ENCODE measurements around the gene CADM1.

CADM1 gene

DNA sequence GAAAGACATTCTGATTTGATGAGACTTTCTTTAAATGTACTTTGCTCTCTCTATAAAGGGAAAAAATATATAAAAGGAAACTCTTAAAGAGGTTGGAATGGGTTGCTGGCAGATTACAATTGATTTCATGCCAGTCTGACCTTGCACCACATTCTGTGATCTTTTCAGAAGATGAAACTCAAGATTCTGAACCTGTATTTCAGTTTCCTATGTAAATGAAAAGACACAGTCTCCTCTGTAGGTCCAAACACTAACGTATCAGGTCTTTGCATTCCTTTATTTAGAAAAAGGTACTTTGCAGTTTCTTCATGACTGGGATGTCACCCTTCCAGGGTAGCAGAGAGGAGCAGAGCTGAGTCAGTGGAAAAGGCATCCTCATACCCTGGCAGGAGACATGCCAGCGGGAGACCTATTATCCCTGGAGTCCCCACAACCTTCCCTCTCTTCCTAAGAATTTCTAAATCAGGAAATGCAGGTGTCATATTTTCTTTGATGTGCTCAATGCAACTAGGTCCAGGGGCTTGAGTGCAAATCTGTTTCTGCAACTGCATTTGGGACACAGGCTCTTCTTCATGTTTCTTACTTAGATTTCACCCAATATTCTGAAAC lies 282.6 kb downstream of the CADM1 start:
- in situ Hi-C loops (cut with MboI; ENCODE audit: low sequenced_read_pairs): no loop called here

DNA sequence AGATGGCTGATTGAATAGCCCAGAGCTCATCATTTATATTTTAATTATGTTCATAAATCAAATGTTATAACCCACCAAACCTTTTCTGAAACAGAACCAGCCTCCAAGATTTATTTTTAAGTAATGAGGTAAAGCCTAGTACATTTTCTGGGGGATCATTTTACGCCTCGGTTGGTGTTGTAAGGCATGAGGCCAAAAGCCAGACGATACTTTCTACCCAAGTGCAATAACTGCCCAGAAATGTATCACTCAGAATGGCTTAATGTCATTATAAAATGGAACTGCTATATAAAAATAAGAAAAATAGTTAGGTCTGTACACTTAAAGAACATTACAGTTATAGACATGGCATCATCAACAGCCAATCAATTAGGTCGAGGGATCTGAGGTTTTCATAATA lies 283.3 kb downstream of the CADM1 start:
- in situ Hi-C loops (cut with MboI; ENCODE audit: low sequenced_read_pairs): no loop called here

DNA sequence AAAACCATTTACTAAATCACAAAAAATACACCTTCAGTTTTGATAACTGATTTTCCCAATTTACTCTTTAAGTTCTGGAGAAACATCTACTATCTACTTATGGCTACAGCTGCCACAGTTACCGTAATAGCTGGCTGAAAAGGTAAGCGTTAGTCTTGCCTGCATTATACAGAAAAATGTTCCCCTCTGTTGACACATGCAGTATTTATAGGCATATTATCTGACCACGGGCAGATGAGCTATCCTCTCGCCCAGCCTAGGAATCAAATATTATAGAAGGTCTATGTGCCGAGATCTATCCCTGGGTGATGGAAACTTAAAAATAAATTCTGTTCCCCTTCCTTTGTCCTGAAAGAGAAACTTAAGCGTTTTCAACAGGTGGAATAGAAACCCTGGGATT lies 283.8 kb downstream of the CADM1 start:
- in situ Hi-C loops (cut with MboI; ENCODE audit: low sequenced_read_pairs): no loop called here

DNA sequence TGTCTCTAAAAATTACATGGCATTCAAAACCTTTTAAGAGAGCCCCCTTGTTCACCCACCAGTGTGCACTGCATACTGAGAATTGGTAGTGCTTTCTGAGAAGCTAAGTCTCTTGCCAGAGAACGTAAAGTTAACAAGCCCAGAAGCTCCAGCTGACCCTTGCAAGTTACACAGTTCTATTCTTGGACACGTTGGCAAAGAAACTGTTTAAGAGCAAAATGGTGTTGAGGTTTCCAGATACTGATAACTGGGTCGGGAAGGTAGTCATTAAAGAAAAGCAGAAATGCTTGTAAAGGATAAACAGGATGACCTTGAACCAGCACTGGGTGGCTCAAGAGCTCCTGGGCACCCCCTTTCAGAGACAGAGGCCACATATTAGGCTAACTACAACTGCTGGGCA lies 284.8 kb downstream of the CADM1 start:
- in situ Hi-C loops (cut with MboI; ENCODE audit: low sequenced_read_pairs): no loop called here

DNA sequence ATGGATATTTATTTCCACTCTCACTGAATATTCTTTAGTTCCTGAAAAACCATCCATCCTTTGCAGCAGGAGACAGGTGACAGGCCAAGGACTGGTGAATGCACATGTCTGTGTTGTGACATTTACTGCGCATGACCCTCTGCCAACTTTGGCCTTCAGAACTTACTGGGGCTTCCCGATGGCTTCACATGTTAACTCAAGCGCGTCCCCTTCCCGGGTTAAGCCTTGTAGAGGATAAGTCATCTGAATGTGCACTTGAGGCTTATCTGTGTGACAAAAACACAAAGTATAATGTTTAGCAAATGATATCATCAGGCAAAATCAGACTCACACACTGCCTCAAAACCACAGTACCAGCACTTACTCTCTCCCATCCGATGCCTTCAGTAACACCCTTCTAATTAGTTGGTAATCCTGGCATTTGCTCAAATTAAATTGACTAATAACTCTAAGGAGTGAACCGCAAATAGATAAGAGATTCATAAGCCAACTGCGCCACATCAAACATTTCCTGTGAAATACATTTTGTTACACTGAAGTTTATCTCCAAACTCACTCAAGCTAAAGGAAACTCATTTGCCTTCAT lies 286.4 kb downstream of the CADM1 start:
- in situ Hi-C loops (cut with MboI; ENCODE audit: low sequenced_read_pairs): no loop called here

DNA sequence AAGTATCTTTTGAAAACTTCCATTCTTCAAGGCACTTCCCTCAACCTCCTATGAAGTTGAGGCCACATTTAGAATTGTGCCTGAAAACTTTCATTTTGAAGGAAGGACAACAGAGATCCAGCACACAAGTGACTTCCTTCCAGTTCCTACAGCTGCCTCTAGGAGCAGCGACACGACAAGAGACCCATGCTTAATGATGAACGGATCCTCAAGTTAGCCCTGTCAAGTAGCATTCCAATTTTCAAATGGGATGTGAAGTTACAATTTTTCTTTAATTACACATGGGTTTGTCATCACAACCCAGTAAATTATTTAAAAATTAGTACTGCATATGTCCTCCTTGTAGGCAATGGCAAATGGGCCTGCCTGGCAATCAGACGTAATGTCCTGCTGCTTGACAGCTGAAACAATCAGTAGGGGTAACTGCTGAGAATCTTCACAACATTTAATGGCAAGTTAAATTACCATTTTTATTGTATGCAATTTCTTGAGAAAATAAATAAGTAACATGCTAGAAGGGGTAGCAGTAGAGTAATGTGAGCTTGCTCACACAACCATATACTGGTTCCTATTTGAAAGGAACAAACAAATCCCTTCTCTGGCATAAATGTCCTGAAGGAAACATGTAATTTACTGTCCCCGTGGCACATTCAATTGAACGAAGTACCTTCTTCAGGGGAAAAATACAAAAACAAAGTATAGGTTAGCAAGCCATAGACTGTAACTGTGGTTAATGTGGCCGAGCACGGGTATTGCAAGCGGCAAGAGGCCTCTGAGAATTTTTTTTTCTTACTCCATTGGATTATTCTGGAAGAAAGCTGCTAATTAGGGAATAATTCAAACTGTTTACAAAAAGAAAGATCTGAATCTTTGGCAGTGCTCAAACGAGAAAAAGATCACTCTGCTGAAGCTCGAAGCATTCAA lies 288.3 kb downstream of the CADM1 start:
- in situ Hi-C loops (cut with MboI; ENCODE audit: low sequenced_read_pairs): no loop called here

DNA sequence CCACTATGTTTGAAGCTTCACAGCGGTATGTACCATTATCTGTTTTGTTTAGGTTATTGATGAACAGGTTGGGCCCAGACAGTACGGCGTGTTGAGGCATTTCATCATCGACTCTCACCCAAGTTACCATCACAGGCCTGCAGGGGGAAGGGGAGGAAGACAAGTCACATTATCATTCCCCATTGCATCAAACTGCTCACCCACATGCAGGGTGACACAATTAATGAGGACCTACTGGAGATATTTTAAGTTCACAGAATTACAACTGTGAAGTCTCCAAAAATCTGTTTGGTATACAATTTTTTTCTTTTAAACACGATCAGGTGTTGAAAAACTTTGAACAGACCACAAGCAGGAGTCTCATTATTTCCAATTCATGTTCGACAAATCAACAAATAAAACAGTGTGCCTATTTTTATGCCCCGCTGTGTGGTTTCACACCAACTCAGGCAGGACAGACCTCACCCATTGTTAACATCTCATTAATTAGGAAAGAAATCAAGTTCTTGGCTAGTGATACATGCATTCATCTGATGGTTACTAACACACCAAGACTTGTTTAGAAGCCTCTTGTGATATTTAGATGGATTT lies 289.5 kb downstream of the CADM1 start:
- in situ Hi-C loops (cut with MboI; ENCODE audit: low sequenced_read_pairs): no loop called here

DNA sequence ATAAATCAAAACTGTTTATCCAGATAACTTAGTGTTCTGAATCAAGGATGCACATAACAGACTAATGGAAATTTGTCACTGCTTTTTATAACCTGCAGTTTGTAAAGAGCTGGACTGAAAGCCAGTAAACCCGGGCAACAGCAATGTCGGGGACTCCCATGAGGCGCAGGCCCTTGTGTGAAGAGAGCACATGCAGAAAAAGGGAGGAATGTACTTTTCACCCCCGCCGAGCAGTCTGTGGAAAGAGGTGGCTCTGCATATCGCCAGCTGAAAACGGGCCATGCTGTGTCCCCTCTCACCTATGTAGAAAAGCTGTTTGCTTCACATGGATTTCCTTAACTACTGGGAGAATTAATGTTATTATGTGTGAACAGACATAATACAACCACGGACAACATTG lies 291.2 kb downstream of the CADM1 start:
- in situ Hi-C loops (cut with MboI; ENCODE audit: low sequenced_read_pairs): no loop called here

DNA sequence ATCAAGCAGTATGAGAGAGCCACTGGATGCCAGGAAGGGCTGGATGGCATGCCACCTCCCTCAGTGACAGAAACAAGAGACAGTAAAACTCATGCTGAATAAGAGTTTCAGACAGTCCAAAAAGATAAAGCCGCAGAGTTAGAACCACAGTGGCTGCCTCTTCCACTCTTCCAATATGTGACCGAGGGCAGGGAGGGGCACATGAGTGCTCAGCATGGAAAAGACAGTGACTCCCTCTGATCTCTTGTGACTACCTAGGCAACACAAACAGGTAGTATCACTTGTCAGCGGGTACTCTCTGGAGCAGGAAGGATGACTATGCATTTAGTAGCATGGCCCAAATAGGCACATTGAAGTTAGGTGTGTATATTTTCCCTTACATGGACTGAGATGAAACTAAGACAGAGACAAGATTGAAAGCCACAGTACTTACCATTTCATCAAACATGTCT lies 295.4 kb downstream of the CADM1 start:
- in situ Hi-C loops (cut with MboI; ENCODE audit: low sequenced_read_pairs): no loop called here

DNA sequence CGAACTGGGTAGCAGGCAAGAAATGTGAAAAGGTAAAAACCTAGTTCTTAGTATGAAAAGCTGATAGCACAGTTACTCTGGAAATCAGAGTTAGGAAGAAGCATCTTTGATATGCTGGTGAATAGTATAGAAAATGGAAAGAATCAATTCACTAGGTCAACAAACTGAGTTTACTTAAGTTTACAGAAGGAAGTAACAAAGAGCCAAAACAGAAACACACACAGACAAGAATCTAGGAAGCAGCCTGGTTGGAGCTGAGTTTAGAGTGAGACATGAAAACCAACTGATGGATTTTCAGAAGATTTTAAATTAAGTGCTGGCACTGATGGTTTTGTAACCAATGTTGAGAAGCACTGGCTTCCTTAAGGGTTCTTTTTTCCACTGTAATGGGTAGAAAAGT lies 296.3 kb downstream of the CADM1 start:
- in situ Hi-C loops (cut with MboI; ENCODE audit: low sequenced_read_pairs): no loop called here

DNA sequence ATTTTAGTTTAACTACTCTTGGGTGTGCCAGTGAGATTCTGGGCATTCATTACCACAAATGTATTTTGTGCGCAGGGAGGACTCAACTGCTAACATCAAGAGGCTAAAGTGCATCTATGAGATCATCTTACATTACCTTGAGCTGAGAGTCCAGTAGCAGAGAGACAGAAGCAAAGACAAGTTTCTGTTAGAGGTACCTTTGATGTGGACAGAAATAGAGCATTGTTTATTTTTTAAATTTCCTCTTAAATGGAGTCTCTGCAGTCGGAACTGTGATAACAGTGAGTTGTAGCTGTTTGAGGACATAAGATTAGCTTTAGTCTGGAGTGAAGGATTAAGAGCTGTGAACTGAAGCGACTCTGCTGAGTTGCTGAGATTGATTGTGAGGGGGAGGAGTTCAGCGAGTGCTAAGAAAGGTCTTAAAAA lies 297.0 kb downstream of the CADM1 start:
- in situ Hi-C loops (cut with MboI; ENCODE audit: low sequenced_read_pairs): no loop called here

DNA sequence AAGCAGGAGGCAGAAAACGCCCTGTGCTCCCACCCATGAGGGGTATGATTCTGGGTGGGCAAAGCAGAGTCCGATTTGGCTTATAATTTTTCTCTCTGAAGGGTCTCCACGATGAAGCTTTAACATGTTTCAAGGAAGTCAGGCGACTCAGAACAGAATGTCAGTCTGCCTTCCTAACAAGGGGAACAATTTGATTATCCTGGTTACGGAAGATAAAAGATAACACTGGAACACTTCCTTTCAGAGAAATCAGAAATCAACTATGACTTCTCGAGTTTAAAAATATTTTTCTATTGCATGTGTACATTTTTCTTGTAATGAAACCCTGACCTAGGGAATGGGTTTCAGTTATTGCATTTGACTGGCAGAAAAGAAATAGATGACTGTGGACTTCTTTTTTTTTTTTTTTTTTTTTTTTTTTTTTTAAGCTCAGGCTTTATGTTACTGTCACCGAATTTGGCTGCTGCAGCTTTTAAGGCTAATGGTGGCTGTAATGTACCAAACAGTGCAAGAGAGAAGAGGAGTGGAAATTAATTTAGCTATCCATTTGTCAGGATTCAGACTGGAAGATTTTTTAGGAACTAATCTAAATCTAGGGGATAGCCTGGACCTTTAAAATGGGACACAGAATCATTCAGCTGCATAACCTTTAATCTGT lies 297.7 kb downstream of the CADM1 start:
- in situ Hi-C loops (cut with MboI; ENCODE audit: low sequenced_read_pairs): no loop called here

DNA sequence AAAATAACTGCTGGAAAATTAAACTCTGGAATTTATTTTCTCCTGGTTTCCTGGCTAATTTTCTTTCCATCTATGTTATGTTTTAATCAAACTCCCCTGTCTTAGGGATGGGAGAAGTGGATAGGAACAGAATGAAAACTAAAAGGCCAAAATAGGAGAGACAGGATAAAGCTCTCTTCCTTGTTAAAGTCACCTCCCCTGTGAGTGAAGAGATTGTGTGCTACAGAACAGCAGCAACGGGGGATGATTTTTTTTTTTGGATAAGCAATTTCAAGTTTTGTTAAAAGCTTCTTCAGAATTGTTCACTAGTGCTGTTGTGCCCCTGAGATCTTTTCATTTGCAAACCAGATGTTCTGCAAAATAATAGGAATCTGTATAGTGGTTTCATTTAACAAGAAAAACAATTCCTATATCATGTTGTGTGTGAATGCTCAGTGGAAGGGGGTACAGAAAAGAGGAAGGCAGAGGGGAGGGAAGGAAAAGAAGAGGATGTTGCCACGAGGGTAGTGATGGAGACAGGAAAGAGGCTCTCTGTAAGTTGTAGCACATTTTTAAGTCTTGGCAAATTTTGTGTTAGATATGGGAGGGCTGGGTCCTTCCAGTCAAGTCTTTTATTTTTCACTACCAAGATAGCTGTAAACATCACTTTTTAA lies 301.2 kb downstream of the CADM1 start:
- in situ Hi-C loops (cut with MboI; ENCODE audit: low sequenced_read_pairs): no loop called here

DNA sequence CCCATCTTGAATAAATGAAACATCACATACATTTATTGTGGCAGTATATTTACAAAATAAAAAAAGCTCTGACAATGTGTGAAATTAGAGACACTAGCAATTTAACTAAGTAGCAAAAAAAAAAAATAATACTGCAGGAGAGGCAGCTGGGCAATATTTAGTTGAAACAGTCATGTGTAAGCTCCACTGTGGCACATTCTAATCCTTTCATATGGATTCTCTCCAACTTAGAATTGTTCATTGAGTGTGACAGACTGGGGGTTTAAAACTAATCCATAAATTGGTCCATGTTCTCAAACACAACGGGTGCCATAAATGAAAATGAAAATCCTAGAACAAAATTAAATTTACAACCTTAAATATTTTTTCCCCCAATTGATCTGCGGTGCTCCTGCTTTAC lies 302.1 kb downstream of the CADM1 start:
- in situ Hi-C loops (cut with MboI; ENCODE audit: low sequenced_read_pairs): no loop called here

DNA sequence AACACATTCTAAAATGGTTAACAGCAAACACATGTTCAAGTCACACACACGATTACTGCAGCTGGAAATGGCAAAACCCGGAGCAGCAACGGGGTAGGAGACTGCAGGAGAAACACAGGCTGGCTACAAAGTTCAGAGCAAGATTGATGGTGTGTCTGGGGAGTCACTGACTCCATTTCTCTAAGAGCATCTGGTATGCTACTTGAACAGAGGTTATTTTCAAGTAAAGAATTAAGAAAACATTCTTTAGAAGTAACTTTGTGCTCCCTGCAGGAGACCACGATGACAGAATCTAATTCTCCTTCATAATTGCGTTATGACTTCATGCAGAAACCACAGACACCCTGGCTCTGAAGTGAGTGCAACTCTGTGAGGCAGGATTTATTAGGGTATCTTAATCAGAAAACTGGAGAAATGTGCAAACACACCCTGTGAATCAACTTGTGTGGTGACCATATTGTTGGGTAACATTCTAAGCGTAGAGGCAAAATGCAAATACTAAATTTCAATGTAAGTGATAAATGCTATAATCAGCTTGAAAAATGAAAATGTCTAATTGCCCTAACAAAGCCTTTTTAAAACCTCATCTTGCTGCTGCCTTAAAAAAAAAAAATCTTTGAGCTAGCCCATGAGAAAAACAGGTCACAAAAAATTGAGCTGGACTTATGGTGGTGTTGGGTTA lies 303.0 kb downstream of the CADM1 start:
- in situ Hi-C loops (cut with MboI; ENCODE audit: low sequenced_read_pairs): no loop called here

DNA sequence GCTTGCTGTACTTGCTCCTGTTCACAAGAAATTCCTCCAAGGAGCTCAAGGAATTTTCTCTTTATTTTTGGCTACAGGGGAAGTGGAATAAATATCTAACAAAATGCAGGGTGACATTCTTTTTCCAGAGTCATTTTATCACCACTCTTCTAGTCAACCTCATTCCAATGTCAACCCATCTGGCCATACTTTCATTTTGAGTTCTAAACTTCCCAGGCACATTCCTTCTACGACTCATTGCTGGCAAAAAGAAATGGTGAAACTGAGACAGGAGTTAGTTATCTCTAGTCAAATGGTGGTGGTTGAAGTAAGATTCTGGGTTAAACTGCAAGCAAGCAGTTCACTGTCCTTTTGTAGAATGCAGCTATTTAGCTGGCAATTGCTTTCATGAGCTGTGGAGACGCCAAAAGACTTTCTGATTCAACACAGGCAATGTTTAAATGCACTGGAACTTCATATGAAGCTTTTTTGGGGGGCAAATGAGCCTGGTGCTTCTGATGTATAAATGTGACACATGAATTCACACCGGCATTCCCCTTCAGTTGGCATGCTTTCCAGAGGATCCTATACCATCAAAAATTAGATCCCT lies 304.6 kb downstream of the CADM1 start:
- in situ Hi-C loops (cut with MboI; ENCODE audit: low sequenced_read_pairs): no loop called here

DNA sequence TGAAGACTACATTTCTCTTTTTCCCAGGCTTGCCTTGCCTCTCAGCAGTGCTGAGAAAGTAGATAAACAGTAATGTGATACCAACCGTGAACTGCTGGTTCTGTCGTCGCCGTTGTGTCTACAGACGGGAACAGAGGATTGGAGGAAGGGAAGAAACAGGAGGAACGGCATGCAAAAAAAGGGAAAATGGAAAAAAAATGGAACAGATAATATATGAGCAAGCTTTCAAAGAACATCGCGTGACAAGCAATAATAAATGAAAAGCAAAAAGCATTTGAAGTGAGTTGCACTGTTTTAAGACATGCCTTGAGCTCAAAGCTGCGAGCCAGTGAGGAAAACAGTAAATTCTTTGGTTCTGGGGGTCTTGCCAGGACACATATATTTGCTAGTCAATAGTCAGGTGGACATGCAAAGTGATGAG lies 305.9 kb downstream of the CADM1 start:
- in situ Hi-C loops (cut with MboI; ENCODE audit: low sequenced_read_pairs): no loop called here

DNA sequence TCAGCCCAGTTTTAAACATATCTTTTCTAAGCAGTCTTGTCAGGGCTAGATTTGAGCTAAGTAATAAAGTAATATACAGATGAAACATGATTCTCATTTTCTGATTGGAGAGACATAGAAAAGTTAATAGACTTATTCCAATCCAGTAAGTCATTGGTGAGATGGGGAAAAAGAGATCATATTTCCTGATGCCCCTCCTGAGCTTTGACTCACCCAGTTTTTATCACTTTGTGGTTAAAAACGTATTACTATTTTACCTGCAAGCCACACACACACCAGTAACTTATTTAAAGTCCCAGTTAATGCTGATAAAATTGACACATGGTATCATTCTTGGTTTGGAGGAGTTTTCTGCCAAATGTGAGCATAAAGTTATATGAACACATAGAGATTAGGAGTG lies 306.8 kb downstream of the CADM1 start:
- in situ Hi-C loops (cut with MboI; ENCODE audit: low sequenced_read_pairs): no loop called here

DNA sequence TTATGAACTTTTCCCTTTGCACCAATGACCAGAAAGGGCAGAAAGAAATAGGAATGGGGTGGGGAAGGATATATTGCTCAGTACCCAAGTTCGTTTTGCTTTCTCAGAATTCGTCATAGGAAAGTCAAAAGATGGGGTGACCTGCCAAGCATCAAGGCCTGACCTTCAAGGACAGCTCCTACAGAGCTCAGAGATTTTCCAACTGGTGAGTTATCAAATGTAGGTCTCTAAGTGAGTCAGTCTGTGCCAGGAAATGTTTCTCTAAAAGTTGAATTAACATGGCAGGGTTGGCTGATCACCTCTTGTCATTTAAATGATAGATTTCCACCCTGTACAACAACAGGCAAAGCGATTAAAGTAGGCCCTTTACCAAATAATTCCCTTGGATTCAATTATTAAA lies 307.2 kb downstream of the CADM1 start:
- in situ Hi-C loops (cut with MboI; ENCODE audit: low sequenced_read_pairs): no loop called here

DNA sequence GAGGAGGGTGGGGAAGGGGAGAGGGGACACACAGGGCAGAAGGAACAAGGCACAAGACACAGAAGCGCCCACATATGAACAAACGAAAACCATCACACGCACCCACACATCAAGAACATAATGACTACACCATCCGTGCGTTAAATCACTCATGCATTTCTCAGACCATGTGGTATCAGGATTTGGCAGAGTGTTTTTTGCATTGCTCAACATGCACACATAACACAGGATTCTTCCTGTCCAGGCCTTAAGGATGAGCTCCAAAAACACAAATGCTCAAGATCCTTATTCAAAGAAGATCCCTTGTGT lies 309.5 kb downstream of the CADM1 start:
- in situ Hi-C loops (cut with MboI; ENCODE audit: low sequenced_read_pairs): no loop called here
